B cell (primary cell): Measurements from ENCODE around the gene SH3BGRL3. TPM values are rescaled to one million over a fixed set of nuclear protein-coding genes. Genes with fewer than 3 reads are reported as not detected.

Source experiments
- ATAC-seq: fragments of 200-7000 bp; cut with Tn5 transposase; one replicate; pipeline ENCODE4 v1.10.0; 2021; ENCODE audit warnings: low read depth, mild to moderate bottlenecking, moderate number of reproducible peaks, moderate library complexity
- CTCF ChIA-PET: fragments of 350-600 bp; sonication (Branson Sonifier 250); formaldehyde crosslinking; loops from one replicate; lab custom pipeline; 2021; ENCODE audit warnings: antibody characterized with exemption, inconsistent platforms; lab: Charles Lee
- POLR2A ChIA-PET: fragments of 350-600 bp; sonication (Branson Sonifier 250); formaldehyde crosslinking; loops from one replicate; lab custom pipeline; 2021; ENCODE audit warnings: antibody characterized with exemption; lab: Charles Lee
- DNase-seq: peaks from one replicate; pipeline ENCODE4 v3.0.0; 2013
- H2AFZ ChIP-seq: 2 replicates; pipeline ENCODE4 v1.6.1; 2012; ENCODE audit warnings: mild to moderate bottlenecking, low read depth, low read length; ENCODE audit not compliant: insufficient read depth, poor library complexity, severe bottlenecking
- H3K27ac ChIP-seq, 2 donors: 1 replicate in 1 of 2; 2 replicates in 1 of 2; pipeline ENCODE4 v1.5.1; 2012 to 2013; ENCODE audit warnings: low read length in 2 of 2, mild to moderate bottlenecking in 2 of 2, moderate library complexity in 1 of 2
- H3K27me3 ChIP-seq, 4 experiments: fragments of 200-600 bp in 1 of 4; sonication (generic) in 1 of 4; replicated peaks in 1 of 4; 1 replicate in 2 of 4; 2 replicates in 2 of 4; pipeline versions ENCODE4 v1.6.1 to v1.7.0; 2013 to 2016; ENCODE audit warnings: low read length in 3 of 4, mild to moderate bottlenecking in 2 of 4, mixed read lengths in 1 of 4, moderate library complexity in 1 of 4; ENCODE audit not compliant: insufficient read depth in 4 of 4, control insufficient read depth in 3 of 4; ENCODE audit errors: control extremely low read depth in 1 of 4
- H3K36me3 ChIP-seq, 2 experiments: replicated peaks in 1 of 2; 1 replicate in 1 of 2; 2 replicates in 1 of 2; pipeline versions ENCODE4 v1.6.1 to v1.7.1; 2013; ENCODE audit warnings: low read length in 1 of 2; ENCODE audit not compliant: insufficient read depth in 2 of 2, control insufficient read depth in 1 of 2; ENCODE audit errors: control extremely low read depth in 1 of 2, extremely low read depth in 1 of 2
- H3K4me1 ChIP-seq, 2 donors: fragments of 200-600 bp in 1 of 2; sonication (generic) in 1 of 2; 1 replicate in 1 of 2; 2 replicates in 1 of 2; pipeline versions ENCODE4 v1.5.1 to v1.6.1; 2013 to 2017; ENCODE audit warnings: low read length in 2 of 2; ENCODE audit not compliant: control insufficient read depth in 2 of 2, insufficient read depth in 2 of 2
- H3K4me2 ChIP-seq: replicated peaks from 2 replicates; pipeline ENCODE3; 2012; ENCODE audit warnings: mild to moderate bottlenecking, low read depth, low read length; ENCODE audit not compliant: poor library complexity, severe bottlenecking
- H3K4me3 ChIP-seq, 5 experiments: fragments of 200-600 bp in 1 of 5; sonication (generic) in 1 of 5; 1 replicate in 3 of 5; 2 replicates in 2 of 5; pipeline versions ENCODE4 v1.5.1 to v1.7.0; 2011 to 2016; ENCODE audit warnings: low read length in 4 of 5, mild to moderate bottlenecking in 4 of 5, low read depth in 2 of 5, control low read depth in 1 of 5, moderate library complexity in 1 of 5; ENCODE audit not compliant: insufficient read depth in 1 of 5; ENCODE audit errors: control extremely low read depth in 1 of 5, extremely low read depth in 1 of 5
- H3K79me2 ChIP-seq: fragments of 200-600 bp; sonication (generic); one replicate; pipeline ENCODE4 v1.6.0; 2016; ENCODE audit warnings: low read length; ENCODE audit not compliant: control insufficient read depth, insufficient read depth
- H3K9ac ChIP-seq: fragments of 200-600 bp; sonication (generic); 2 replicates; pipeline ENCODE4 v1.6.1; 2017; ENCODE audit warnings: mild to moderate bottlenecking, low read length, moderate library complexity
- H3K9me3 ChIP-seq, 3 donors: one replicate each; pipeline versions ENCODE4 v1.6.1 to v1.7.1; 2013; ENCODE audit warnings: low read length in 2 of 3; ENCODE audit not compliant: control insufficient read depth in 2 of 3, insufficient read depth in 1 of 3; ENCODE audit errors: control extremely low read depth in 1 of 3
- H4K20me1 ChIP-seq: 2 replicates; pipeline ENCODE4 v1.6.0; 2012; ENCODE audit warnings: mild to moderate bottlenecking, low read length; ENCODE audit not compliant: insufficient read depth, control insufficient read depth, poor library complexity, severe bottlenecking
- H3K27ac Mint-ChIP-seq: one replicate; pipeline ENCODE4 v1.8.0; 2021; ENCODE audit warnings: mixed read lengths
- H3K27me3 Mint-ChIP-seq: one replicate; pipeline ENCODE4 v1.8.0; 2021; ENCODE audit warnings: mixed read lengths
- H3K4me1 Mint-ChIP-seq: one replicate; pipeline ENCODE4 v1.8.0; 2021; ENCODE audit warnings: mixed read lengths
- H3K4me3 Mint-ChIP-seq: one replicate; pipeline ENCODE4 v1.8.0; 2021; ENCODE audit warnings: mixed read lengths
- H3K9me3 Mint-ChIP-seq: one replicate; pipeline ENCODE4 v1.8.0; 2022; ENCODE audit warnings: mixed read lengths; ENCODE audit not compliant: insufficient read depth
- EZH2 ChIP-seq: IDR thresholded peaks from 2 replicates; pipeline ENCODE4 v1.6.1; 2012; ENCODE audit warnings: borderline replicate concordance, low read depth, mild to moderate bottlenecking, moderate library complexity, low read length; ENCODE audit not compliant: insufficient read depth, poor library complexity, severe bottlenecking
- whole genome bisulfite sequencing: methylation state at CpG from one replicate; pipeline ENCODE4 v1.1.5; 2013; ENCODE audit warnings: missing lambda C conversion rate; ENCODE audit not compliant: insufficient coverage; 5-methylcytosine and 5-hydroxymethylcytosine counted together
- intact Hi-C: fragments of 100-400 bp; cut with micrococcal nuclease; formaldehyde crosslinking; loops from one replicate; pipeline ENCODE4 v1.10.0; 2022
- polyA plus RNA-seq: library from polyadenylated mRNA; depleted of rRNA; stranded (reverse); fragments of >200 nt; gene quantifications from 2 replicates; pipeline ENCODE4 v1.2.3, GENCODE V29; 2012
- total RNA-seq, 2 donors: library from RNA; stranded (reverse); fragments of 120-200 nt in 1 of 2; gene quantifications; 1 replicate in 1 of 2; 2 replicates in 1 of 2; pipeline versions ENCODE4 v1.2.3 to v1.2.4, GENCODE V29; 2013 to 2022
- TF ChIP-seq, protein P1 (sequence below): fragments of 200-600 bp; IDR thresholded peaks from one replicate; pipeline ENCODE4 v1.8.0; 2022; ENCODE audit warnings: antibody characterized with exemption, mild to moderate bottlenecking

The SH3BGRL3 gene
- total and polyA plus RNA-seq, 2 donors (not counting 1 experiment from before 2014, with no cell fraction given), result 150 to 232 TPM

DNA sequence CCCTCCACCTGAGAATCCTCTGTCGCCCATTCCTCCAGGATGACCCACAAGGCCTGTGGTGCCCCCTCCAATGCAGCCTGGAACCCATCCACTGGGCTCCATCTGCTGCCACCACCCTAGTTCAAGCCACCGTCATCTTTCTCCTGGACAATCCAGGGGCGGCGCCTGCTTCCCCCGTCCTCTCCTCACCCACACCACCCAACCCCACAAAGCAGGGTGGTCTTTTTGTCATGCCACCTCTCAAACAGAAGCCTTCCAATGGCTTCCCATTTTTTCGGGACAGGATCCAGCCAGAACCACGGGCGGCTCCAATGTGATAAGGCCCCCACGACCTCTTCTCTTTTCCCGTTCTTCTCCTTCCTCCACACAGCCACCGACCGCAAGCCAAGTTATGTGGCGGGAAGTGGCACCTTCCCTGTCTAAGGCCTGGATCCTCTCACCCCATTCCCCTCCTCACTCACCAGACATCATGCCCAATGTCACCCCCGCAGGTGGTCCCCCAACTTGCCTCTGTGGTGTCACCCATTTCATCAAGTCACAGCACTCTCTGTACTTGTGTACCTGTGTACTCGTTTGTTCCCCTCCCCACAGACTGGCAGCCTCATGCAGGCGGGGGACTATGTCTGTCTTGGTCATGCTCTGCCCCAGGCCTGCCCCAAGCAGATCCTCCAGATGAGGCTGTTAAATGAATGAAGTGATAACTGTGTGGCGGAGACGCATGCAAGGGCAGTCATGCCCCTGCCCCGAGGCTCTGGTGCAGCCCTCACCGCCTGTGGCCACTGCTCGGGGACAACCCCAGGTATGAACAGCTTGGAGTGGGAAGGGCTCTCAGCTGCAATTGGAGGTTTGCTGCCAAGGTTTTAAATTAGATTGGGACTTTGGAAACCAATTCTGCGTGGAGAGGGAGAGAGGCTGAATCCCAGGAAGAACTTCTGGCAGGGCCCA is 15.6 kb downstream of the SH3BGRL3 start:
- no peak overlapping the region for H2AFZ ChIP-seq
- peaks cover 0 to 5% of the 10 kb centered on the region in 2 experiments for H3K36me3 ChIP-seq
- ChIA-PET POLR2A (interaction anchor here (2.3 to 21.9 kb wide), 3 partner anchors 11 to 22 kb away, joined by 8 to 1239 read pairs (median 8); partner anchors contain the start of gene CD52), CTCF (interaction anchor here (1.9 to 26.4 kb wide), 2 partner anchors 10 to 23 kb away, joined by 7 to 1400 read pairs; partner anchors contain the start of genes CD52 and UBXN11)
- intact Hi-C loops, result no loop called here
- H3K79me2 ChIP-seq, result peaks cover 43% of the 10 kb centered on the region
- DNase-seq, result no peak
- H4K20me1 ChIP-seq, result no peaks in the 10 kb centered on the region
- no peak overlapping the region for H3K4me2 ChIP-seq
- TF ChIP-seq, protein P1, sequence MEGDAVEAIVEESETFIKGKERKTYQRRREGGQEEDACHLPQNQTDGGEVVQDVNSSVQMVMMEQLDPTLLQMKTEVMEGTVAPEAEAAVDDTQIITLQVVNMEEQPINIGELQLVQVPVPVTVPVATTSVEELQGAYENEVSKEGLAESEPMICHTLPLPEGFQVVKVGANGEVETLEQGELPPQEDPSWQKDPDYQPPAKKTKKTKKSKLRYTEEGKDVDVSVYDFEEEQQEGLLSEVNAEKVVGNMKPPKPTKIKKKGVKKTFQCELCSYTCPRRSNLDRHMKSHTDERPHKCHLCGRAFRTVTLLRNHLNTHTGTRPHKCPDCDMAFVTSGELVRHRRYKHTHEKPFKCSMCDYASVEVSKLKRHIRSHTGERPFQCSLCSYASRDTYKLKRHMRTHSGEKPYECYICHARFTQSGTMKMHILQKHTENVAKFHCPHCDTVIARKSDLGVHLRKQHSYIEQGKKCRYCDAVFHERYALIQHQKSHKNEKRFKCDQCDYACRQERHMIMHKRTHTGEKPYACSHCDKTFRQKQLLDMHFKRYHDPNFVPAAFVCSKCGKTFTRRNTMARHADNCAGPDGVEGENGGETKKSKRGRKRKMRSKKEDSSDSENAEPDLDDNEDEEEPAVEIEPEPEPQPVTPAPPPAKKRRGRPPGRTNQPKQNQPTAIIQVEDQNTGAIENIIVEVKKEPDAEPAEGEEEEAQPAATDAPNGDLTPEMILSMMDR, result no peak
- TF ChIP-seq EZH2, result no peak
- H3K4me3 Mint-ChIP-seq, result no peak overlapping the region
- WGBS, result 95% methylated on average over 22 of the region's 22 CpGs
- no peak overlapping the region for H3K9ac ChIP-seq
- no peaks in the 10 kb centered on the region for H3K27me3 Mint-ChIP-seq
- no peaks in the 10 kb centered on the region for H3K9me3 Mint-ChIP-seq
- H3K27me3 ChIP-seq, result no peaks in the 10 kb centered on the region
- H3K27ac ChIP-seq, result no peak overlapping the region
- no peak for ATAC-seq
- H3K27ac Mint-ChIP-seq, result peak overlapping the region; percentile 74
- no peak overlapping the region for H3K4me3 ChIP-seq
- no peaks in the 10 kb centered on the region for H3K9me3 ChIP-seq
- H3K4me1 ChIP-seq, result peaks cover 42 to 54% of the 10 kb centered on the region in 2 donors
- peaks cover 64% of the 10 kb centered on the region for H3K4me1 Mint-ChIP-seq
